ENCODE measurements around the gene SERPINB6.
"Not testable (repeated sequence)": the region's sequence is repeated elsewhere in the genome, so short reads cannot be mapped to it uniquely, and the experiment has no call there.

SERPINB6 gene

DNA sequence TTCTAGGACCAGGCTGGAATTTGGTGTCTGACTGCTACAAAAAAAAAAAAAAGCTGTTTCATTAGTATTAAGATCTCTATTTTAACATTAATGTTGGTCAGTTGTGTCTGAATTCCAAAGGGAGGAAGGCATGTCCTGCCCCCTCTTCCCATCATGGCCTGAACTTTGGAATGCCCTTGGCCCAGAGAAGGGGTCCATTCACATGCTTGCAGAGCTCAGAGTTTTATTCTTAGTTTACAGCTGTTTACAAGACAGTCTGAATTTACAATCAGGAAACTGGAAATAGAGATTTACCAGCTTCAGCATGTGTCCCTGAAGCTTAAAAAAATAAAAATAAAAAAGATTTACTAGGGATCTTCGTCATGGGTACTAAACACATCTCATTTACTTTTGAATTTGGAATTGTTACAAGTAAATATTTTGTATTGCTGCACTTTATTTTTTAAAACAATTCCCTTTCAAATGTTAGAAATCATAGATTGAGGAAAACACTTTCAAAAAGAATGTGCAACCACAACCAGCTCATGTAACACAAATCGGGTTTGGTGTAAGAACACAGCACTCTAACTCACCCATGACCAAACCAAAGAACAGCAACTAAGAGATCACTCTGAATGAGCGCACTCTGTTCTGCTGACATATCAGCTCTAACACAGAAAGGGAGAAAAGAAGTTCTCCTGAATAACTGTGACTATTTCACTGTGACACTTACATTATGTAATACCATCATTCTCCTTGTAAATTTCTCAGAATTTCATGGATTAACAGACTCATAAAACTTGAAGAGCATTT, 6.6 kb upstream of the SERPINB6 start:
- no peak for DNase-seq (ENCODE audit: low spot score)

DNA sequence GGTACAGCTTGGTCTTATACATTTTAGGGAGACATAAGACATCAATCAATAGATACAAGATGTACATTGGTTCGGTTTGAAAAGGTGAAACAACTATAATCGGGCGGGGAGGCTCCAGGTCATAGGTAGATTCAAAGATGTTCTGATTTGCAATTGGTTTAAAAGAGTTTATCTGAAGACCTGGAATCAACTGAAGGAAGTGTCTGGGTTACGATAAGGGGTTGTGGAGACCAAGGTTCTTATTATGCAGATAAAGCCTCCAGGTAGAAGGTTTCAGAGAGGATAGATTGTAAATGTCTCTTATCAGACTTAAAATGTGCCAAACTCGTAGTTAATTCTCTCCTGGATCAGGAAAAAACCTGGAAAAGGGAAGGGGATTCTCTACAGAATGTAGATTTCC, 5.9 kb upstream of the SERPINB6 start:
- DNase-seq (ENCODE audit: low spot score): no peak

DNA sequence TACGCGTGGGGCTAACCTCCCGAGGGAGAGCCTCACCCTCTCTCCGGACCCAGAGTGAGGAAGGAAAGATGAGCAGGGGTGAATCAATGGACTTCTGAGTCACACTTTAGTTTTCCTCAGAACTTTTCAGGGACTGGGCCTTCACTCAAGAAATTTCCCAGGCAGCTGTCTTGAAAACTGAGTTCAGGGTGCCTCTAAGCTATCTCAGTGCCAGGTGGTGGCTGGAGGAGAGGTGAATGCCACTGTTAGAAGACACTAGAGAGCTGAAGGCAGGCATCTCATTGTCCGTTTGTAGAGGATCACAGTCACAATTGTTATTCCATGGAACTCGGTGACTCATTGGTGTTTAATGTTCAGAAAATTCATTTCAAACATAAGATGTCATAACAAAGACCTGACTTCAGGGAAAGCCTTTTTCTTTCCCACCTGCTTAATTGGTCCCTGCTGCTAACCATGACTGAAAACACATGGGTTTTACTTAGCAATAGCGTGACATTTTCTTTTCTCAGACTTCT, 5.3 kb upstream of the SERPINB6 start:
- DNase-seq (ENCODE audit: low spot score): no peak

GRCh38 chr6:2976060-2976459, 4.7 kb upstream of the SERPINB6 start:
- no peak for DNase-seq (ENCODE audit: low spot score)

DNA sequence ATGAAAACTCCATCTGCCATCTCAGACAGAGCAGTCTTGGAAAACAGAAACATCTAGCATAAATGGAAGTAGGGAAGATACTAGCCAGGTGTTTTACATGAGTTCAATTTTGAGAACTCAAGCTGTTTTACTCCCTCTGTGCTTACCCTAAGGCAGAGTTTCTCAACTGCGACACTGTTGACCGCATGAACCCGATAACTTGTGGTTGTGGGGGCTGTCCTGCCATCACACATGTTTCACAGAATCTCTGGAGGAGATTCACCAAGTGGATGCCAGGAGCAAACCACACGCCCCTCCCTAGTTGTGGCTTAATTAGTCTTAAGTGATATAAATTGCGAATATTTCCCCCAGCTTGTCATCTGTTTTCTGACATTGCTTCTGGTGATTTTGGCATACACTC, 2.3 kb upstream of the SERPINB6 start:
- peak; percentile 53 for DNase-seq (ENCODE audit: low spot score)

GRCh38 chr6:2973180-2973579, 1.8 kb upstream of the SERPINB6 start:
- not testable (repeated sequence) for DNase-seq (ENCODE audit: low spot score)

DNA sequence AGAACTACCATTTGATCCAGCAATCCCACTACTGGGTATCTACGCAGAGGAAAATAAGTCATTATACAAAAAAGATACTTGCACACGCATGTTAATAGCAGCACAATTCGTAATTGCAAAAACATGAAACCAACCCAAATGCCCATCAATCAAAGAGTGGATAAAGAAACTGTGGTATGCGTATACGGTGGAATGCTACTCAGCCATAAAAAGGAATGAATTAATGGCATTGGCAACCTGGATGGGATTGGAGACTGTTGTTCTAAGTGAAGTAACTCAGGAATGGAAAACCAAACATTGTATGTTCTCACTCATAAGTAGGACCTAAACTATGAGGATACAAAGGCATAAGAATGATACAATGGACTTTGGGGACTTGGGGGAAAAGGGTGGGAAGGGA, 1.3 kb upstream of the SERPINB6 start:
- not testable (repeated sequence) for DNase-seq (ENCODE audit: low spot score)

DNA sequence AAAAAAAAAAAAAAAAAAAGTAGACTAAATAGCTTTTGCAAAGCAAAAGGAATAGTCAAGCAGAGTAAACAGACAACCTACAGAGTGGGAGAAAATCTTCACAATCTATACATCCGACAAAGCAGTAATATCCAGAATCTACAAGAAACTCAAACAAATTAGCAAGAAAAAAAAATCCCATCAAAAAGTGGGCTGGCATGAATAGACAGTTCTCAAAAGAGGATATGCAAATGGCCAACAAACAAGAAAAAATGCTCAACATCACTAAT, 786 bp upstream of the SERPINB6 start:
- DNase-seq (ENCODE audit: low spot score): not testable (repeated sequence)

GRCh38 chr6:2970753-2971419, 481 bp downstream of the SERPINB6 start:
- peak; percentile 49 for DNase-seq (ENCODE audit: low spot score)

DNA sequence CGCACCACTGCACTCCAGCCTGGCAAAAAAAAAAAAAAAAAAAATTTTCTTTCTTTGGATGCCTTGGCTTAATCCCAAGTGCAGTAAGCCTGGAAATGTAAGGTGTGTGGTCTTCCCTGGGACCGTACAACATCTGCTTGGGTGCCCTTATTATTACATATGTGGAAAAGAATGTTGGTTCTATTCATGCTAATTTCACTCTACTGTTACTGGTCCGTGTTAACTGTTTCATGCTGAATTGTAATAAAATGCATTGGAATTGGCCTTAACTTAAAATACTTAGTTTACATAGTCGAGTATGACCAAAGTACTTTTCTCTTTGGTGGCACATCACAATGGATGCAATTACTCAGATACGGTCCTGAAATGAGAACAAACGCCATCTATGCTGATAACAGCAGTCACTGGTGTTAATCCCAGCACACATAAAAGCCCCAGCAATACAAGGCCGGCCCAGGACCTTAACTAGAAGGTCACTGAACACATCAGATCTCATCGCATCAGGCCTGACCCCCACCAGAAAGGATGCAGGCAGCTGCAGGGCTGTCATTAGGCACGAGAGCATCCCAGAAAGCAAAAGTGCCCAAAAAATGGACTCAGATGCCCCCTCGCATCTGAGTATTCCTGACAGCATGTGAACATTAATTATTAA, 1.2 kb downstream of the SERPINB6 start:
- DNase-seq (ENCODE audit: low spot score): no peak

DNA sequence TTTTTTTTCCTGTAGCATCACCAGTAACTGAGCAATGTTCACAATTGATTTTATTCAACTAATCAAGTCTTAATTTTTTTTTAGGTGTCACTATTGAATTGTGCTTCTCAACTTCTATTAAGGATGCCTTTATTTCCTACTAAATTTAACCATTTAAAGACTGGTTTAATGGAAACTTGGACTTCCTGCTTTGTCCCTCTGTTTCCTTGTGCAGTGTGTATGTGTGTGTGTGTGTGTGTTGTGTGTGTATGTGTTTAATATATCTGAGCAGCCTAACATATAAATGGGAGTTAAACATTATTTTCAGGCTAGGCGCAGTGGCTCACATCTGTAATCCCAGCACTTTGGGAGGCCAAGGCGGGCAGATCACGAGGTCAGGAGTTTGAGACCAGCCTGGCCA, 1.8 kb downstream of the SERPINB6 start:
- DNase-seq (ENCODE audit: low spot score): no peak

- DNase-seq (ENCODE audit: low spot score): no peak
These were observed 2.7 kb downstream of the SERPINB6 start for GRCh38 chr6:2968600-2969135.

- DNase-seq (ENCODE audit: low spot score): no peak
These were observed 3.4 kb downstream of the SERPINB6 start for GRCh38 chr6:2967936-2968335.

DNA sequence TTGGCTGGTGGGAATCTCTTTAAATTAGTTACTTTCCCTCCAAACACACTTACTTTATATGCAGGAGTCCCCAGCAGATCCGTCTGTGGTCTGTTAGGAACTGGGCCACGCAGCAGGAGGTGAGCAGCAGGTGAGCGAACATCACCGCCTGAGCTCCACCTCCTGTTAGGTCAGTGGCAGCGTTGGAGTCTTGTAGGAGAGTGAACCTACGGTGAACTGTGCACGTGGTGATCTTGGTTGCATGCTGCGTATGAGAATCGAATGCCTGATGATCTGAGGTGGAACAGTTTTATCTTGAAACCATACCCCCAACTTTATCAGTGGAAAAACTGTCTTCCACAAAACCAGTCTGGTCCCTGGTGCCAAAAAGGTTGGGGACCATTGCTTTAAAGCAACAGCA, 5.0 kb downstream of the SERPINB6 start:
- DNase-seq (ENCODE audit: low spot score): no peak

DNA sequence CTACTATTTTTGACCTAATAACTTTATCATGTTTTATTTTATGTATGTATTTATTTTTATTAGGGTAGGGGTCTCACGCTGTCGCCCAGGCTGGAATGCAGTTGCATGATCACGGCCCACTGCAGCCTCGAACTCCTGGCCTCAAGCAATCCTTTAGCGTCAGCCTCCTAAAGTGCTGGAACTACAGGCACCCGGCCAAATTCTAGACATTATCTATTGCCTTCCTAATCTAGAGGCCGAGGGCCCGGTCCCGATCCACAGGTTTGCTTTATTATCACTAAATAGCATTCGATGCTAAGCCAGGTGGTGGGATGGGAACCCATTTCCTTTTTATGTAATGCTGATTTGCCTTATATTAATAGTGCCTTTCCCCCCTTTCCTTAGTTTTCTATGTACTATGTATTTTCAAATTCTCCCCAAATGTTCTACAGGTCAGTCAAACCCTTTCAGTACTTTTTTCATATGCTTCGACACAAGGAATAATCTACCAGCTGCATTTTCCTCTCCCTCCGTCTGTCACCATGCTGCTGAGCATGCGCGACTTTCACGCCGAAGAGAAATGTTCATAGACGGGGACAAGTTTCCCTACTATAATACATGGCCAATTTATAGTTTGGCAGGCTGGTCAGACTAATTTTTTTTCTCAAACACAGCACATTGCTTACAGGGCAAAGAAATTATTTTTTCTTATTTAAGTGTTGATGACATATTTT, 6.4 kb downstream of the SERPINB6 start:
- no peak for DNase-seq (ENCODE audit: low spot score)

- no peak for DNase-seq (ENCODE audit: low spot score)
These were observed 7.6 kb downstream of the SERPINB6 start for GRCh38 chr6:2963756-2964155.

- DNase-seq (ENCODE audit: low spot score): no peak
These were observed 8.7 kb downstream of the SERPINB6 start for GRCh38 chr6:2962636-2963035.

- DNase-seq (ENCODE audit: low spot score): no peak
These were observed 9.4 kb downstream of the SERPINB6 start for GRCh38 chr6:2962004-2962403.

DNA sequence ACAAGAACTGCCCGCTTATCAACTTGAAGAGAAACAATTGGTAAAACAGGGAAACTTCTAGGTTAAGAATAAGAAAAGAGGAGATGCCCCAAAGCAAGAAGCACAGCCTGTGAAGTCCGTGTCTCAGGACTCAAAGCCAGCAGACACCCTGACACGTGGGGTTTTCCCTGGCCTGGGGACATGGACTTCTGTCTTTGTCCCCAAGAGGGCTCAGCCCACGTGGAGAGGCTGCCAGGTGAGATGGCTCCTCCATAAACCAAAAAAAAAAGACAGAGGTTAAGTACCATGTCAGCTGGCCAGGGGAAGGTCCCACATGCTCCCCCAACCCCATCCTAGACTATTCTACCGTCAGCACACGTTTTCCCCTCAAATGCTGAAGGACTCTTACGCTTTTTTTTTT, 9.9 kb downstream of the SERPINB6 start:
- DNase-seq (ENCODE audit: low spot score): no peak

GRCh38 chr6:2960935-2961334, 10.4 kb downstream of the SERPINB6 start:
- DNase-seq (ENCODE audit: low spot score): no peak

GRCh38 chr6:2959909-2960719, 11.3 kb downstream of the SERPINB6 start:
- DNase-seq (ENCODE audit: low spot score): no peak
